A204.1 (cell line): Measurements from ENCODE around the gene KRTAP5-5.
A peak's percentile ranks its signal among the peaks of the same experiment; 100 is the strongest.
"Not testable (repeated sequence)": the region's sequence is repeated elsewhere in the genome, so short reads cannot be mapped to it uniquely, and the experiment has no call there.

ENCODE experiments used
- FAIRE-seq: peaks from 2 replicates; lab custom pipeline; 2012; peaks lifted over from hg19 to GRCh38; lab: Jason Lieb, UNC

The KRTAP5-5 gene

GRCh38 chr11:1629326-1630185 lies at the start of gene KRTAP5-5:
Gene KRTAP5-5 (plus strand): TSS chr11:1629775. CDS start chr11:1629841, 66 bp downstream.
- FAIRE-seq, result no peak

GRCh38 chr11:1581976-1582375 lies 47.6 kb upstream of the KRTAP5-5 start:
- no peak for FAIRE-seq

- not testable (repeated sequence) for FAIRE-seq
These were observed 46.7 kb upstream of the KRTAP5-5 start for GRCh38 chr11:1582909-1583308.

DNA sequence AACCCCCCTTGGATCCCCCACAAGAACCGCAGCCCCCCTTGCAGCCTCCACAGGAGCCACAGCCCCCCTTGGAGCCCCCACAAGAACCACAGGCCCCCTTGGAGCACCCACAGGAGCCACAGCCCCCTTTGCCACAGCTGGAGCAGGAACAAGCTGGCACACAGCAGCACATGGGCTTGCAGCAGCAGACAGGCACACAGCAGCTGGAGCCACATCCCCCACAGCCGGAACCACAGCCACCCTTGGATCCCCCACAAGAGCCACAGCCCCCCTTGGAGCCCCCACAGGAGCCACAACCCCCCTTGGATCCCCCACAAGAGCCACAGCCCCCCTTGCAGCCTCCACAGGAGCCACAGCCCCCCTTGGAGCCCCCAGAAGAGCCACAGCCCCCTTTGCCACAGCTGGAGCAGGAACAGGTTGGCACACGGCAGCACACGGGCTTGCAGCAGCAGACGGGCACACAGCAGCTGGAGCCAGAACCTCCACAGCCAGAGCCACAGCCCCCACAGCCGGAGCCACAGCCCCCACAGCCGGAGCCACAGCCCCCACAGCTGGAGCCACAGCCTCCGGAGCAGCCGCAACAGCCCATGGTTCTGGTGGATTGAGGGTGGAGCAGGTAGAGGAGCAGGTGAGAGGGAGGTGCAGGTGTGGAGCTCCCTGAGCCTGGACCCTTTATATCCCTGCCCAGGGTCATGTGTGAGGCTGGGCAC lies 44.8 kb upstream of the KRTAP5-5 start, which contains the start of gene KRTAP5-1:
Gene KRTAP5-1 (minus strand): TSS at position 623 of the 710 bp plus-strand sequence. CDS start 34 bp downstream, at position 589.
- FAIRE-seq, result not testable (repeated sequence)

- no peak for FAIRE-seq
These were observed 42.9 kb upstream of the KRTAP5-5 start for GRCh38 chr11:1586699-1587098.

GRCh38 chr11:1589191-1589963 lies 40.2 kb upstream of the KRTAP5-5 start:
- not testable (repeated sequence) for FAIRE-seq

DNA sequence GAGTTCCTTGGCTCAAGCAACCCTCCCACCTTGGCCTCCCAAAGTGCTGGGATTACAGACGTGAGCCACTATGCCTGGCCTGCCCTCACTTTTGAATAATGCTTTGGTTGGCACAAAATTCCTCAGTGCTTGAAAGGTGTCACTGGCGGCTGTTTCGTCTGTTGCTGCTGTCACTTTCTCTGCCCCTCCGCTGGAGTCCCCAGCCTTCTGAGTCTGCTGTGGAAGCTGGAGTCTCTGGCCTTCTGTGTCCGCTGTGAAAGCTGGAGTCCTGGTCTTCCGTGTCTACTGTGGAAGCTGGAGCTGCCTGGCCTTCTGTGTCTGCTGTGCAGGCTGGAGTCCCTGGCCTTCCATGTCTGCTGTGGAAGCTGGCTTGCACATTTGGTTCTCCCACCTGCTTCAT lies 39.6 kb upstream of the KRTAP5-5 start:
- FAIRE-seq, result no peak

DNA sequence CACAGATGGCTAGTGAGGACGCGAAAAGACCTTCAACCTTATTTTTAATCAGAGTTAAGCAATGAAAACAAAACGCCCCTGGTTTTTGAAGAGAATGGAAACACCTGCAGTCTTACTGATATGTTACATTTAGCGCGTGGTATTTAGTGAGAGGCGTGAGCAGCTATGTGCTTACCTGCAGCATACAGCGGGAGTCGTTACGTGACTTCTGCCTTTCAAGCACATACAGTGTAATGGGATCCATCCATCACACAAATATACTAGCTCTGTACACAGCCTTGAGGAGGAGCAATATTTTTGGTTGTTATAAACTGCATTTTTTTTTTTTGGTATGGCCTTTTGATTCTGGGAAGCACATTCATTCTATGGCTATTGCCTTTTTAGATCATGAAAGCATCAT lies 36.9 kb upstream of the KRTAP5-5 start:
- FAIRE-seq, result no peak

DNA sequence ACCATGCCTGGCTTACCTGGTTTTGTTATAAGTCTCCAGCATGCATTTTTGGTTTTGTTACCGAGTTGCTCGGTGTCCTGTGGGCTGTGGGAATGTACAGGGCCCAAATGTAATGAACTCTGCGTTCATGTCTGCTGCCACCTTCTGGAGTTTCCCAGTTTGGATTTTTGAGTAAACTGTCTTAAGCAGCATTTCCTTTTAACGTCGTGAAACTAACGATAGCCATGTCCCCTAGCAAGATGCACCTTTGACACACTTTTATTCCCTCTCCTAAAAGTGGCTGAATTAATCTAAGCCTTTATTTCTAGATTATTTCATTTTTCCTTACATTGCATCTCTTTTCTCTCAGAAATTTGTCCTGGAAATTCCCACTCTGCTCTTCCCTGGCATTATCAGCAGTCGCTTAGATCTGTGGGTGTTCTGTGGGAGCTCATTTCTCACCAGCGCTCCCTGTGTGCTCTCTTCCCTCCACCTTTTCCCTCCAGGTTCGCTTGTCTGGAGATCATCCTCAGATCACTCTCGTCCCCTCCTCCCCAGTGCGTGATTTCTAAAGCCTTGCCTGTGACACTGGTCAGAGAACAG lies 33.5 kb upstream of the KRTAP5-5 start:
- FAIRE-seq, result peak; percentile 46

DNA sequence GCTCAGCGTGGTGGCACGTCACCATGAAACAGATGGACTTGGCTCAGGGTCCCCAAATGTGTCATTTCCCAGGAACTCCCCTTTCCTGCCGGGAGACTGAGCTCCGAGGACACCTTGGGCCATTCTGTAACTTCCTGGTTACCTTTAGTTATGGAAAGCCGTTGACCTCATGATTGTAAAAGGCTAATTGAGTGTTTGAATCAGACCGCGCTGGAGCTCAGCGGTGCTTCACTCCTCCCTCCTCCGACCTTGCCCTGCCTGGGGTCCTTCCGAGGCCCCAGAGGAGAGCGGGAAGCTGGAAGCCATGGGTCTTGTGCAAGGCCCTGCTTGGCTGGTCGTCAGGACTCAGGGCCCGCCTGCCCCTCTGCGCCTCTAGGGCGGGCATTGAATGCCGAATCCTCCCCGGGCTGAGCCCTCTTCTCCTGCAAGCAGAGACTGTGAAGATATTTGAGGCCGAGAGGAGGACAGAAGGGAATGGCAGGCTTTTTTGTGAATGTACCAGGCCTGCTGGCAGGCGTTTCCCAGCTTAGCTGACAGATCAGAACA lies 32.9 kb upstream of the KRTAP5-5 start:
- not testable (repeated sequence) for FAIRE-seq

GRCh38 chr11:1597331-1597993 lies 32.1 kb upstream of the KRTAP5-5 start:
- no peak for FAIRE-seq

- FAIRE-seq, result no peak
These were observed 31.6 kb upstream of the KRTAP5-5 start, which contains the start of gene KRTAP5-2 for GRCh38 chr11:1597994-1598380. Gene KRTAP5-2 (minus strand): TSS chr11:1598294. CDS start chr11:1598250, 44 bp downstream.

DNA sequence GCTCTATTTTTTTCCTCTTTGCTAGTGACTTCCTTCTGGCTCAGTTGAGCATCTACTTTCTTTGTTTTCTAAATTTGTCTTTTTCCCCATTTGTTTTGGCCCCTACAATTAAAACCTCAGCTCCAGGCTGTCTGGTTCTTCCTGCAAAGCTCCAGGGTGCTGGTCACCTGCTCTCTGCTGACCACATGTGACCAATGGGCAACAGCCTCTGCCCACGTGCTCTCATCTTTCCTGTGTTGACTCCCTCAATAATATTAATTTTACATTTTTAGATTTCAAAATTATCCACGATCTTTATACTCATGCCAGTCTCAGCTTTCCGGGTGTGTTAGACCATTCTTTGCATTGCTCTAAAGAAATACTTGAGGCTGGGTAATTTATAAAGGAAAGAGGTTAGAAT lies 31.2 kb upstream of the KRTAP5-5 start:
- not testable (repeated sequence) for FAIRE-seq

- no peak for FAIRE-seq
These were observed 30.8 kb upstream of the KRTAP5-5 start for GRCh38 chr11:1598816-1599215.

- FAIRE-seq, result no peak
These were observed 28.9 kb upstream of the KRTAP5-5 start for GRCh38 chr11:1600626-1601025.

DNA sequence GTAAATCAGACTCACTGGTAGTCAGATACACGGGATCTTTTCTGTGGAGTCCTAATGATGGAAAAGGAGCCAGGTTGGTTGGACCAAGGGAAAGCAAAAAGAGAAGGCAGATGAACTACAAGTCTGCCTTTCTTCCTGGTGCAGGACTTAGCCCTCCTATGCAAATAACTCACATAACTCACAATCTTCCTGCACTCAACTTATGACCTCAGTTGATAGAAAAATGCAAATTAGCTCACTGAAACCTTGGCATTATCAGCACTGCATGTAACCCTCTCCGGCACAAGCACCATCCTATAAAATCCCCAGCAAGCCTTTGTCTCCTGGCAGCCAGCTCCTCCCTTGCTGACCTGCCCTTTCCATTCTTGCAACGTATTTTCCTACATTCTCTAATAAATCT lies 27.9 kb upstream of the KRTAP5-5 start:
- not testable (repeated sequence) for FAIRE-seq

GRCh38 chr11:1603629-1604028 lies 25.9 kb upstream of the KRTAP5-5 start:
- no peak for FAIRE-seq

DNA sequence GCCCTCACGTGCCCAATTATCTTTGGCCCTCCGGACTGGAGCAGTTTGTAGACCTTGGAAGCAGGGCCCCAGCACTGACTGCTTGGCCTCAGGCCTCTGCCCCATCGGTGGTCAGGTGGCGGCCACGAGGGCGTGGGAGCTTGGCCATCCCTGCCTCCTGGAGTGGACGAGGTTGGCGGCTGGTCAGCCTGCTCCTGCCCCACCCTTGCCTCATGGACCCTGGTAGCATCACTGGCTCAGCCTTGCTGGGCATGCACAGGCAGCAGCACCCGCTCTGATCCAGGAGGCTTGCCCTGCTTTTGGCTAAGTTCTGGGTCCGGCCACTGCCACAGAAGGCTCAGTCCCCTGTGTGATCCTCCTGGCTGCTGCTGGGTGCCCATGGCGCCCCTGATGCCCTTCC lies 25.4 kb upstream of the KRTAP5-5 start:
- no peak for FAIRE-seq

DNA sequence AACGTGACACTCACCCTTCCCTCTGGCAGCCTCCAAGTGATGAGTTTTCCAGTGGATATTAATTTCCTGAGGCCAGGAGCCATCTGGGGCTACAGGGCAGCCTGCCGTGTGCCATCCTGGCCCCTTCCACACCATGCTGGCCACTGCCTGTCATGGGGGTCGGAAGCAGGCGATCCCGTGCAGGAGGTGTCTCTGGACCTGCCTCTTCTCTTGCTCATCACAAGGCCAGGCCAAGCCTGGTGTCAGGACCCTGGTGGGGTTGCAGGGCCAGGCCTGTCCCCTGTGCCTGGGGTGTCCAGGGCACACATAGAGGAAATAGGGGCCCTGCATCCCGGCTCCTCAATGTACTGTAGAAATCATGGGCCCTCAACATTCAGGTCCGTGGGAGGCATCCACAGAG lies 24.9 kb upstream of the KRTAP5-5 start:
- FAIRE-seq, result no peak

GRCh38 chr11:1605923-1606322 lies 23.7 kb upstream of the KRTAP5-5 start:
- not testable (repeated sequence) for FAIRE-seq
